Measurements from ENCODE around the gene ANOS1. TPM values are rescaled to one million over a fixed set of nuclear protein-coding genes. Genes with fewer than 3 reads are reported as not detected.

The ANOS1 gene
- total and polyA plus RNA-seq, 2 of the 13 experiments (the other 11 are each of a cell fraction or from before 2014, with no cell fraction given), result not detected

DNA sequence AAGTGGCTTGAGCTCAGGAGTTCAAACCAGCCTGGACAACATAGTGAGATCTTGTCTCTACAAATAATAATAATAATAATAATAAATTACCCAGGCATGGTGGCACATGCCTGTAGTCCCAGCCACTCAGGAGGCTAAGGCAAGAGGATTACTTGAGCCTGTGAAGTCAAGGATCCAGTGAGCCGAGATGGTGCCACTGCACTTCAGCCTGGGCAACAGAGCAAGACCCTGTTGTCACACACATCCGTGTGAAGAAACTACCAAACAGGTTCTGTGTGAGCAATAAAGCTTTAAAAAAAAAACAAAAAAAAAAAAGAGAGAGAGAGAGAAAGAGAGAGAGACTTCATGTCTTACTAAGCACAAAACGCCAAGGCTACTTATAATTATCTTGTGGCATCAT, 42.5 kb downstream of the ANOS1 start (continued):
- TF ChIP-seq FLYWCH1 (CRISPR knock-in tag; IDR thresholded peaks at IDR 0.05), result no peak
- no peak for TF ChIP-seq NFYC (CRISPR knock-in tag; IDR thresholded peaks at IDR 0.05)
- TF ChIP-seq SRY (CRISPR knock-in tag; IDR thresholded peaks at IDR 0.05), result no peak
- no peak for TF ChIP-seq ZNF879 (CRISPR knock-in tag; IDR thresholded peaks at IDR 0.05)

GRCh38 chrX:8688776-8689175, 43.2 kb downstream of the ANOS1 start:
- CTCF ChIA-PET (ENCODE audit: low intra/inter-chr PET ratio, low total read pairs), result no interaction called here
- H3K36me3 ChIP-seq (replicated peaks in 1 of 2; ENCODE audit: control insufficient read depth in 1 of 2, insufficient read depth in 2 of 2, low read length in 2 of 2), result no peaks in the 10 kb centered on the region
- H3K9ac ChIP-seq (ENCODE audit: insufficient read depth, low read depth, low read length), result no peak overlapping the region
- no peak overlapping the region for H3K4me2 ChIP-seq (ENCODE audit: low read depth, low read length)
- no peaks in the 10 kb centered on the region for H3K4me1 ChIP-seq (ENCODE audit: insufficient read depth, low read length)
- no peaks in the 10 kb centered on the region for H3K9me3 ChIP-seq (ENCODE audit: low read length)
- no peaks in the 10 kb centered on the region for H3K79me2 ChIP-seq (ENCODE audit: insufficient read depth, low read length)
- no peak overlapping the region for H3K4me3 ChIP-seq (replicated peaks in 1 of 3; ENCODE audit: insufficient read depth in 1 of 3, low read depth in 2 of 3, low read length in 3 of 3)
- no peak overlapping the region for H2AFZ ChIP-seq (ENCODE audit: low read length)
- DNase-seq (ENCODE audit: low spot score) (no peak), FAIRE-seq (no peak), ATAC-seq (no peak)
- no peaks in the 10 kb centered on the region for H4K20me1 ChIP-seq (ENCODE audit: insufficient read depth, low read length)
- intact Hi-C loops (cut with micrococcal nuclease; ENCODE audit: unreplicated experiment) (no loop called here), in situ Hi-C loops (cut with HindIII; ENCODE audit: extremely low pct_ligation_motif_present, low pct_unique_long_range_greater_than_20kb) (no loop called here)
- 6% methylated on average over 2 of the region's 3 CpGs for WGBS (ENCODE audit: low lambda C conversion rate)
- POLR2A ChIA-PET, result no interaction called here
- no TSS peak for BruUV-seq (replicated peaks)
- TF ChIP-seq ZNF556 (CRISPR knock-in tag; IDR thresholded peaks at IDR 0.05; ENCODE audit: borderline replicate concordance) (no peak), EP300 (IDR thresholded peaks at IDR 0.05; ENCODE audit: low read depth in 2 of 2, low read length in 2 of 2) (no peak), EP300 (CRISPR knock-in tag; IDR thresholded peaks at IDR 0.05; ENCODE audit: borderline replicate concordance) (no peak), DPF2 (CRISPR knock-in tag; IDR thresholded peaks at IDR 0.05; ENCODE audit: borderline replicate concordance, low read depth) (no peak), ZFP37 (CRISPR knock-in tag; IDR thresholded peaks at IDR 0.05; ENCODE audit: borderline replicate concordance) (no peak), GATA4 (IDR thresholded peaks at IDR 0.05; ENCODE audit: borderline replicate concordance, low read depth) (no peak), ZNF747 (CRISPR knock-in tag; IDR thresholded peaks at IDR 0.05; ENCODE audit: borderline replicate concordance) (no peak), KLF11 (CRISPR knock-in tag; IDR thresholded peaks at IDR 0.05) (no peak), HNRNPK (IDR thresholded peaks at IDR 0.05; ENCODE audit: low read depth, low read length, poor library complexity, severe bottlenecking) (no peak), ZNF572 (CRISPR knock-in tag; IDR thresholded peaks at IDR 0.05) (no peak), XBP1 (CRISPR knock-in tag; IDR thresholded peaks at IDR 0.05) (no peak)
- no peaks in the 10 kb centered on the region; a peak in 1 of 5 replicates for H3K27me3 ChIP-seq (ENCODE audit: control insufficient read depth in 1 of 2, insufficient read depth in 2 of 2, low read length in 2 of 2)
- no peak overlapping the region for H3K27ac ChIP-seq (ENCODE audit: extremely low read length, insufficient read depth, low read length)

All from HepG2 (cell line).